HG03342 (cell line): Measurements from ENCODE around the gene OR6C4.
"Not testable (repeated sequence)": the region's sequence is repeated elsewhere in the genome, so short reads cannot be mapped to it uniquely, and the experiment has no call there.

Experiments
- ATAC-seq: cut with Tn5 transposase; IDR thresholded peaks from one replicate; pipeline ENCODE4 v1.9.1; 2021; ENCODE audit warnings: mild to moderate bottlenecking, moderate library complexity; ENCODE audit not compliant: unreplicated experiment

OR6C4 gene

DNA sequence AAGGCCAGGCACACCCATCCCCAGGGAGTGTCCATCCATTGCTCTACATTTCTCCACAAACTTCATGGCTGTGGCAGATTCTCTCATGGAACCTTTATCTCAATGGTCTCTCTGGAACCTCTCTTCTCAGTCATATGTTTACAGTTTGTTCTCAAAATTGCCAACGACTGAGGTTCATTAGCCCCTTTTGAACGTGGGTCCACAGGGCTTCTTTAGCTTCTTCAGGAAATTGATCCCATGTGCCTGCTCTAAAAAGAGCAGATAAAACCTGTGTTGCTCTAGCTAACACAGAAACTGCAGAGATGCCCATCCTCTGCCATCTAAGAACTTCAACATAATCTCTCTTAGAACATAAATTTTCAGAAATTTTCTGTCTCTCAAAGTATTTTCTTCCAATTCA lies at the start of gene OR6C4:
Gene OR6C4 (plus strand): TSS at position 301 of the 400 bp plus-strand sequence. CDS start 1,625 bp downstream, outside the sequence.
- no peak for ATAC-seq

DNA sequence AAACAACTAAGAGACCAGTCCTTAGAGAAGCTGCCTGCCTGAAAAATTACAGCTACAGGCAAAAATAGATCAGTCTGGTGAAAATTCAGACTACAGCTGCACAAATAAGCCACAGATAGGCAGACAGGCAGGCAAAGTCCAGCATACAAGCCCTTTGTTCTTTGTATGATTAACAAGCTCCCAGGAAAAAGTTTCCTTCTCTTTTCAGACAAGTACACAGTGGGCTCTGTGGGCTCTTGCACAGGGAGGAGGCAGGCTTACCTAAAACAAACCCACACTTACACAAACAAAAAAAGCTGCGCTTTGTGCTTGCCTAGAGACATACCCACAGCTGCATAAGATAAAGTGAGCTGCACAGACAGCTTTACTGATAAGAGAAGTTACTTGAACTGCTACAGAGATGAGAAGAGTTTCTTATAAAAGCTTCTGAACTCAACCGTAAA lies 49.6 kb upstream of the OR6C4 start:
- ATAC-seq = no peak

DNA sequence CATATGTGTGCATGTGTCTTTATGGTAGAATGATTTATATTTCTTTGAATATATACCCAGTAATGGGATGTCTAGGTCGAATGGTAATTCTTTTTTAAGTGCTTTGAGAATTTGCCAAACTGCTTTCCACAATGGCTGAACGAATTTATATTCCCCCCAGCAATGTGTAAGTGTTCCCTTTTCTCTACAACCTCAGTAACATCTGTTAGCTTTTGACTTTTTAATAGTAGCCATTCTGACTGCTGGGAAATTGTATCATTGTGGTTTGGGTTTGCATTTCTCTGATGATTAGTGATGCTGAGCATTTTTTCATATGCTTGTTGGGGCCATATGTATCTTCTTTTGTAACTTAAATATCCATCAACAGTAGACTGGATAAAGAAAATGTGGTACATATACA lies 47.8 kb upstream of the OR6C4 start:
- no peak for ATAC-seq

DNA sequence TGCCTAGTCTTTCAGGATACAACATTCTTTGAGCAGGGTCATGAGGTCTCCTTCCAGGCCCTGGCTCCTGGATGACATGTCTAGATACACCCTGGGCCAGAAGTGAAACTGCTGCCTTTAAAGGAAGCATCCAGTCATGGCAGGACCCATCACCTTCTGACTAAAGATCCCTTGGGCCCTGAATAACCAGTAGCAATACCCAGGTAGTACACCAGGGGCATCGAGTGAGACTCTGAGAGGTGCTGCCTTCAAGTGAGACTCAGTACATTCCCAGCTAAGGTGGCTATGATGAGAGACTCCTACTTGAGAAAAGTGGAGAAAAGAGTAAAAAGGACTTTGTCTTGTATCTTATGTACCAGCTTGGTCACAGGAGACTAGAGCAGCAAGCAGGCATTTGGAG lies 33.7 kb upstream of the OR6C4 start:
- no peak for ATAC-seq

DNA sequence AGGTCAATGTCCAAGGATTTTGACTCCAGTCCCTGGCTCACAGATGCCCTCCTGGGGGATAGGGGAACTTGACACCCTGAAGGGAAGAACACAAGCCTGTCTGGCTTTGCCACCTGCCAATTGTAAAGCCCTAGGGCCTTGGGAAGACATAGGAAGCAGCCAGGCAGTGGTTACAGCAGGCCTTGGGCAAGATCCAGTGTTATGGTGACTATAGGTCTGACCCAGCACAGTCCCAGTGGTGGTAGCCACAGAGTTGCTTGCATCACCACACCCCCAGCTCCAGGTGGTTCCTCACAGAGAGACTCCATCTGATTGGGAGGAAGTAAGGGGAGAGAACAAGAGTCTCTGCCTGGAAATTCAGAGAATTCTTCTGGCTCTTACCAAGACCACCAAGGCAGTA lies 33.0 kb upstream of the OR6C4 start:
- no peak for ATAC-seq

DNA sequence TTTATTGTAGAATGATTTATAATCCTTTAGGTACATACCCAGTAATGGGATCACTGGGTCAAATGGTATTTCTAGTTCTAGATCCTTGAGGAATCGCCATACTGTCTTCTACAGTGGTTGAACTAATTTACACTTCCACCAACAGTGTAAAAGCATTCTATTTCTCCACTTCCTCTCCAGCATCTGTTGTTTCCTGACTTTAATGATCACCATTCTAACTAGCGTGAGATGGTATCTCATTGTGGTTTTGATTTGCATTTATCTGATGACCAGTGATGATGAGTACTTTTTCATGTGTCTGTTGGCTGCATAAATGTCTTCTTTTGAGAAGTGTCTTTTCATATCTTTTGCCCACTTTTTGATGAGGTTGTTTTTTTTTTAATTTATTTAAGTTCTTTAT lies 1.2 kb upstream of the OR6C4 start:
- ATAC-seq = not testable (repeated sequence)

DNA sequence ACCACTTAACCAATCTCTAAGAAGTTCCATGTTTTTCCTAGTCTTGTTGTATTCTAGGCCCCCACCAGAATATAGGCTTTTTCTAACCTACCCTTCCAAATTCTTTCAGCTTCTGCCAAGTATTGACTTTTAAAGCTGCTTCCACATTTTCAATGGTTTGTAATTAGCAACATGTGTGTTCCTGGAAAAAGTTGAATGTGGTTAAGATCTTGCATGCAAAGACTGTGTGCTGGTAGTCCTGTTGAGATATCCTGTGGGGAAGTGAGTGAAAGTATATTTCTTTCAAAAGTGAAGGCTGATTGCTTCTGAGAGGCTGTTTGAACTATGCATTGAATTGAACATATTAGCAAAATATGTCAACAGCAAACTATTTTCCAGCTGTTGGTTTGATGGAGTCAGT lies 646 bp upstream of the OR6C4 start:
- no peak for ATAC-seq

DNA sequence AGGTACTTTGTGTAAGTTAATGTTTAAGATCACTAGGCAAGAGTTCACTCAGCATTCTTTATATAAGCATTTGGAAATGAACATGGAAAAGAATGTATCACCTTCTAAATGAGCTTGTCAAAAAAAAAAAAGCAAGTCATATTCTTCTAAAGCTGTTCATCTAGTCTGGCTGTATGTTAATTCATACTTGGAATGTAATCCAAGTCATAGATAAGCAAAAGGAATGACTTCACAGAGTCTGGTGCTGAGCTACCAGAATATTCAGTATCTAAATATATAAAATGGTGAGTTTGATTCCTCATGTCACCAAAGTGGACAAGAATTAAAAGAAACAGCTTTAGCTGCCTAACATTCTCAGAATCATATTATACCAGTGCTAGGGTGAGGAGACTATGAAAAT lies 4.9 kb downstream of the OR6C4 start:
- no peak for ATAC-seq

DNA sequence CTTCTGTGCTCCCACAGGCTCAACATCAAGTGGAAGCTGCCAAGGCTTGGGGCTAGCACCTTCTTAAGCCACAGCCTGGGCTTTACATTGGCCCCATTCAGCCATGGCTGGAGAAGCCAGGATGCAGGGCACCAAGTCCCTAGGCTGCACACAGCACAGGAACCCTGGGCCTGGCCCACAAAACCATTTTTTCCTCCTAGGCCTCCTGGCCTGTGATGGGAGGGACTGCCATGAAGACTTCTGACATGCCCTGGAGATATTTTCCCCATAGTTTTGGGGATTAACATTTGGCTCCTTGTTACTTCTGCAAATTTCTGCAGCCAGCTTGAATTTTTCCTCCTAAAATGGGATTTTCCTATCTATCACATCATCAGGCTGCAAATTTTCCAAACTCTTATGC lies 20.7 kb downstream of the OR6C4 start:
- ATAC-seq = not testable (repeated sequence)

DNA sequence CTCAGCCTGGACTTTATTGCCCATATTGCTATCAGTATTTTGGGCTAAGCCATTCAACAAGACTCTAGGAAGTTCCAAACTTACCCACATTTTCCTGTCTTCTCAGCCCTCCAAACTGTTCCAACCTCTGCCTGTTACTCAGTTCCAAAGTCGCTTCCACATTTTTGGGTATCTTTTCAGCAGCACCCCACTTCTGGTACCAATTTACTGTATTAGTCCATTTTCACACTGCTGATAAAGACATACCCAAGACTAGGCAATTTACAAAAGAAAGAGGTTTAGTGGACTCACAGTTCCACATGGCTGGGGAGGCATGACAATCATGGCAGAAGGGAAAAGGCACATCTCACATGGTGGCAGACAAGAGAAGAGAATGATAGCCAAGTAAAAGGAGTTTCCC lies 21.3 kb downstream of the OR6C4 start:
- ATAC-seq = not testable (repeated sequence)

DNA sequence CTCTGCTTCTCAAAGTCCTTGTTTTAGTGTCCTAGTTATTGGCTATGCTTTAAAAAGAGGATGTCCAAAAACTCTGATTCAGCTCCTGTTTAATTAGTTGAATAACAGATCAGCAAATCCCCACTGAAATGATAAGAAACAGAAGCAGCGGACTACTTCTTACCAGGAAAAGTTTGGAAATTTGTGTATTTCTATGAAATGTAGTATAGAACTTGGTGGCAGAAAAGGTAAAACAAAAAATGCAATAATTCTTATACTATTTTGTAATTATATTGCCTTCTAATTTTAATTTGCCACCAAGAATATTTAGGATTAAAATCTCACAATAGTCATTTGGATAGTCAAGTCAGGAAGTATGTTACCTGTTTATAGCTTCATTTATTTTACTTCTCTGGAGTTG lies 22.8 kb downstream of the OR6C4 start, which contains the start of gene OR2AP1:
Gene OR2AP1 (plus strand): TSS at position 301 of the 400 bp plus-strand sequence. CDS start 1,947 bp downstream, outside the sequence.
- ATAC-seq = no peak

DNA sequence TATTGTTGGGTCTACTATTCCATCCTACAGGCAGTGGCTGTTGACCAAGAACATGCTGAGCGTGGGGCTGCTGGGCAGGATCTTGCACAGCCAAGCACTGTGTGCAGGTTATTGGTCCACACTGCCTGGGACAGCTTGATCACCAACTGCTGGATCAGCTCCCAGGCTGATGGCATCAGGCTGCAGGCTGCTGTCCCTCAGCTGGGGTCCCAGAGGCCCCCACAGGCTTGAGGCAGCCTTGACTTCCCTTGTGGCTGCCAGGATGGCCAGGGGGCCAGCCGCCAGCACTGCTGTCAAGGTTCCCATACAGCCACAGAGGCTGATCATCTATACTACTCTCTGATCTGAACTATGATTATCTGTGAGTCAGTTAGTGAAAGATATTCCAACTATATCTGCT lies 32.7 kb downstream of the OR6C4 start:
- no peak for ATAC-seq

DNA sequence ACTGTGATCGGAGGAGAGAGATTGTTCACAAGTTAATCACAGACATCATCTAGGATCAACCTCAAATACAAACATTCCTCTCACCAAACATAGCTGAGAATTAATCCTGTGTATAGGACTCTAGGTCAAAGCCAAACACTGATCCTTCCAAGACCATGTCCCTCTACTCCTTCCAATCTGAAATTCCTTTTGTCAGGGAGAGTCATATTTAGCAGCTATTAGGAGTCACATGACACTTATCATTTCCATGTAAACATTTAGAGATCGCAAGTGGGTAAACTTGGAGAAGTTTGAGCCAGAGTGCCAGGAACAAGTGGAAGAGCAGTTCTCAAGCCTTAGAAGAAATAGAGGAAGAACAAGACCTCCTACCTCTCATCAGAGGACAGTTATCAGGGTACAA lies 36.4 kb downstream of the OR6C4 start:
- no peak for ATAC-seq

DNA sequence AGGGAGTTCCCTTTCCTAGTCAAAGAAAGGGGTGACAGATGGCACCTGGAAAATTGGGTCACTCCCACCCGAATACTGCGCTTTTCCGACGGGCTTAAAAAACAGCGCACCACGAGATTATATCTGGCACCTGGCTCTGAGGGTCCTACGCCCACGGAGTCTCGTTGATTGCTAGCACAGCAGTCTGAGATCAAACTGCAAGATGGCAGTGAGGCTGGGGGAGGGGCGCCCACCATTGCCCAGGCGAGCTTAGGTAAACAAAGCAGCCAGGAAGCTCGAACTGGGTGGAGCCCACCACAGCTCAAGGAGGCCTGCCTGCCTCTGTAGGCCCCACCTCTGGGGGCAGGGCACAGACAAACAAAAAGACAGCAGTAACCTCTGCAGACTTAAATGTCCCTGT lies 40.8 kb downstream of the OR6C4 start:
- ATAC-seq = not testable (repeated sequence)
